HG02973 (cell line): Measurements from ENCODE around the gene BTRC.
"Not testable (repeated sequence)": the region's sequence is repeated elsewhere in the genome, so short reads cannot be mapped to it uniquely, and the experiment has no call there.

Source experiments
- ATAC-seq: cut with Tn5 transposase; IDR thresholded peaks from one replicate; pipeline ENCODE4 v1.9.1; 2021; ENCODE audit warnings: moderate library complexity; ENCODE audit not compliant: unreplicated experiment

BTRC gene

GRCh38 chr10:101341438-101341837, 12.5 kb upstream of the BTRC start:
- ATAC-seq, result no peak

- ATAC-seq, result no peak
Observed at GRCh38 chr10:101346177-101346576, 7.8 kb upstream of the BTRC start.

GRCh38 chr10:101351017-101351416, 2.9 kb upstream of the BTRC start:
- ATAC-seq, result no peak

GRCh38 chr10:101351477-101351876, 2.5 kb upstream of the BTRC start:
- no peak for ATAC-seq

GRCh38 chr10:101352857-101353256, 1.1 kb upstream of the BTRC start:
- ATAC-seq, result not testable (repeated sequence)

GRCh38 chr10:101354328-101355071, 535 bp downstream of the BTRC start:
- peak; percentile 13 for ATAC-seq

- ATAC-seq, result no peak
Observed at GRCh38 chr10:101355072-101355706, 1.2 kb downstream of the BTRC start.

- ATAC-seq, result no peak
Observed at GRCh38 chr10:101356132-101356531, 2.2 kb downstream of the BTRC start.

GRCh38 chr10:101357958-101358357, 4.0 kb downstream of the BTRC start:
- ATAC-seq, result no peak

- ATAC-seq, result no peak
Observed at GRCh38 chr10:101358706-101359300, 4.8 kb downstream of the BTRC start.

- not testable (repeated sequence) for ATAC-seq
Observed at GRCh38 chr10:101360090-101360489, 6.1 kb downstream of the BTRC start.

GRCh38 chr10:101360841-101361240, 6.9 kb downstream of the BTRC start:
- not testable (repeated sequence) for ATAC-seq

GRCh38 chr10:101363850-101364400, 10.0 kb downstream of the BTRC start:
- ATAC-seq, result no peak

- no peak for ATAC-seq
Observed at GRCh38 chr10:101364721-101365120, 10.8 kb downstream of the BTRC start.

- ATAC-seq, result no peak
Observed at GRCh38 chr10:101367569-101368453, 13.8 kb downstream of the BTRC start.

- no peak for ATAC-seq
Observed at GRCh38 chr10:101373063-101373462, 19.1 kb downstream of the BTRC start.

GRCh38 chr10:101373993-101374392, 20.0 kb downstream of the BTRC start:
- ATAC-seq, result not testable (repeated sequence)

GRCh38 chr10:101375076-101375475, 21.1 kb downstream of the BTRC start:
- no peak for ATAC-seq

- no peak for ATAC-seq
Observed at GRCh38 chr10:101379663-101380352, 25.8 kb downstream of the BTRC start.

GRCh38 chr10:101380353-101381017, 26.5 kb downstream of the BTRC start:
- ATAC-seq, result no peak
